Hepatocyte (in vitro differentiated cells): ENCODE data around the gene FOLR2. TPM values are rescaled to one million over a fixed set of nuclear protein-coding genes. Genes with fewer than 3 reads are reported as not detected.
A peak's percentile ranks its signal among the peaks of the same experiment; 100 is the strongest.
"Not testable (repeated sequence)": the region's sequence is repeated elsewhere in the genome, so short reads cannot be mapped to it uniquely, and the experiment has no call there.

Experiments
- DNase-seq: peaks from one replicate; pipeline ENCODE4 v3.0.0-alpha.2; 2016; ENCODE audit warnings: low spot score
- H2AFZ ChIP-seq: fragments of 200-600 bp; sonication (generic); 2 replicates; pipeline ENCODE4 v1.6.0; 2016; ENCODE audit warnings: antibody characterized with exemption, mild to moderate bottlenecking
- H3K27ac ChIP-seq: fragments of 200-600 bp; sonication (generic); 2 replicates; pipeline ENCODE4 v1.5.1; 2016; ENCODE audit warnings: mild to moderate bottlenecking
- H3K27me3 ChIP-seq: fragments of 200-600 bp; sonication (generic); 2 replicates; pipeline ENCODE4 v1.6.1; 2016
- H3K36me3 ChIP-seq: fragments of 200-600 bp; sonication (generic); replicated peaks from 2 replicates; pipeline ENCODE4 v1.5.1; 2016; ENCODE audit warnings: low read depth; ENCODE audit not compliant: insufficient read depth
- H3K4me1 ChIP-seq: fragments of 200-600 bp; sonication (generic); 2 replicates; pipeline ENCODE4 v1.5.1; 2016; ENCODE audit warnings: mild to moderate bottlenecking, moderate library complexity; ENCODE audit not compliant: insufficient read depth
- H3K4me2 ChIP-seq: fragments of 200-600 bp; sonication (generic); 2 replicates; pipeline ENCODE4 v1.6.0; 2016
- H3K4me3 ChIP-seq: fragments of 200-600 bp; sonication (generic); 2 replicates; pipeline ENCODE4 v1.5.1; 2016; ENCODE audit warnings: mild to moderate bottlenecking
- H3K79me2 ChIP-seq: fragments of 200-600 bp; sonication (generic); 2 replicates; pipeline ENCODE4 v1.6.0; 2017; ENCODE audit warnings: mild to moderate bottlenecking
- H3K9me2 ChIP-seq: fragments of 200-600 bp; sonication (generic); replicated peaks from 2 replicates; pipeline ENCODE4 v1.6.0; 2017; ENCODE audit warnings: mild to moderate bottlenecking; ENCODE audit not compliant: insufficient read depth
- H3K9me3 ChIP-seq: fragments of 200-600 bp; sonication (generic); 2 replicates; pipeline ENCODE4 v1.5.1; 2016; ENCODE audit warnings: low read depth, mild to moderate bottlenecking
- H4K20me1 ChIP-seq: fragments of 200-600 bp; sonication (generic); 2 replicates; pipeline ENCODE4 v1.6.0; 2016; ENCODE audit warnings: mild to moderate bottlenecking; ENCODE audit not compliant: insufficient read depth, poor library complexity, severe bottlenecking
- CTCF ChIP-seq: fragments of 200-600 bp; sonication (generic); IDR thresholded peaks from 2 replicates; pipeline ENCODE4 v1.5.1; 2016; ENCODE audit warnings: antibody characterized with exemption, mild to moderate bottlenecking; ENCODE audit not compliant: poor library complexity
- EZH2 ChIP-seq: fragments of 200-600 bp; sonication (generic); IDR thresholded peaks from 2 replicates; pipeline ENCODE4 v1.6.1; 2016; ENCODE audit warnings: antibody characterized with exemption, mild to moderate bottlenecking, borderline replicate concordance
- EZH2phosphoT487 ChIP-seq: fragments of 200-600 bp; sonication (generic); IDR thresholded peaks from one replicate; pipeline ENCODE4 v1.6.1; 2018; ENCODE audit warnings: antibody characterized with exemption, mild to moderate bottlenecking, low read depth, moderate library complexity; ENCODE audit not compliant: unreplicated experiment, severe bottlenecking
- WGBS: methylation state at CpG from one replicate; pipeline ENCODE4 v1.1.6; 2016; ENCODE audit warnings: low lambda C conversion rate; ENCODE audit errors: missing lambda C conversion rate; 5-methylcytosine and 5-hydroxymethylcytosine counted together
- polyA plus RNA-seq: library from polyadenylated mRNA; unstranded; fragments of >200 nt; fragmentation: Nextera tagmentation; extraction: Ambion mirVana; gene quantifications from 2 replicates; pipeline ENCODE4 v1.2.1, GENCODE V29; 2016
- total RNA-seq: library from RNA; depleted of rRNA; stranded (reverse); fragments of >200 nt; gene quantifications from 2 replicates; pipeline ENCODE4 v1.2.3, GENCODE V29; 2014

The FOLR2 gene
- total and polyA plus RNA-seq, 2 experiments from 2014 or later: 4.3 to 5.5 TPM

- WGBS: 90% methylated on average over 4 of the region's 4 CpGs
- Histone ChIP-seq H3K36me3 (no peaks in the 10 kb centered on the region), H3K4me2 (no peak overlapping the region), H4K20me1 (no peaks in the 10 kb centered on the region), H3K9me3 (no peaks in the 10 kb centered on the region), H3K27me3 (no peaks in the 10 kb centered on the region), H3K4me3 (no peak overlapping the region), H3K9me2 (no peaks in the 10 kb centered on the region), H3K4me1 (no peaks in the 10 kb centered on the region), H3K79me2 (no peaks in the 10 kb centered on the region), H2AFZ (no peak overlapping the region), H3K27ac (no peak overlapping the region)
- TF ChIP-seq EZH2 (no peak), EZH2phosphoT487 (no peak), CTCF (no peak)
- no peak for DNase-seq
Measured at GRCh38 chr11:72179804-72180396, 36.7 kb upstream of the FOLR2 start.

- H3K4me2 ChIP-seq, H3K36me3 ChIP-seq, H3K9me2 ChIP-seq, H3K27me3 ChIP-seq, H3K4me3 ChIP-seq, DNase-seq, H3K9me3 ChIP-seq, H3K27ac ChIP-seq, H2AFZ ChIP-seq, H3K79me2 ChIP-seq, H4K20me1 ChIP-seq, H3K4me1 ChIP-seq: not testable (repeated sequence)
- WGBS: 43% methylated on average over 6 of the region's 7 CpGs
Measured at GRCh38 chr11:72180892-72181552, 35.6 kb upstream of the FOLR2 start.

- peak; percentile 37 for DNase-seq
- peak; percentile 30 for TF ChIP-seq CTCF
- H3K9me2 ChIP-seq, H3K4me1 ChIP-seq, H3K27me3 ChIP-seq, H3K9me3 ChIP-seq, H3K27ac ChIP-seq, H3K4me3 ChIP-seq, H3K36me3 ChIP-seq, H3K79me2 ChIP-seq, H4K20me1 ChIP-seq, H2AFZ ChIP-seq, H3K4me2 ChIP-seq: not testable (repeated sequence)
- 66% methylated on average over 3 of the region's 3 CpGs for WGBS
Measured at GRCh38 chr11:72181553-72181958, 35.0 kb upstream of the FOLR2 start.

- 82% methylated on average over 1 of the region's 1 CpG for WGBS
- H2AFZ ChIP-seq: no peak overlapping the region
- no peaks in the 10 kb centered on the region for H3K4me1 ChIP-seq
- no peaks in the 10 kb centered on the region for H4K20me1 ChIP-seq
- H3K4me3 ChIP-seq: no peak overlapping the region
- no peaks in the 10 kb centered on the region for H3K36me3 ChIP-seq
- H3K27me3 ChIP-seq: no peaks in the 10 kb centered on the region
- H3K79me2 ChIP-seq: no peaks in the 10 kb centered on the region
- TF ChIP-seq EZH2phosphoT487: no peak
- TF ChIP-seq EZH2: no peak
- TF ChIP-seq CTCF: no peak
- H3K9me3 ChIP-seq: no peaks in the 10 kb centered on the region
- H3K4me2 ChIP-seq: no peak overlapping the region
- no peak for DNase-seq
- H3K9me2 ChIP-seq: no peaks in the 10 kb centered on the region
- no peak overlapping the region for H3K27ac ChIP-seq
Measured at GRCh38 chr11:72188267-72188666, 28.3 kb upstream of the FOLR2 start.
